Measurements from ENCODE around the gene PSMD6. TPM values are rescaled to one million over a fixed set of nuclear protein-coding genes. Genes with fewer than 3 reads are reported as not detected.

PSMD6 gene
- total RNA-seq, 1 donor from 2014 or later, result 81.4 TPM

DNA sequence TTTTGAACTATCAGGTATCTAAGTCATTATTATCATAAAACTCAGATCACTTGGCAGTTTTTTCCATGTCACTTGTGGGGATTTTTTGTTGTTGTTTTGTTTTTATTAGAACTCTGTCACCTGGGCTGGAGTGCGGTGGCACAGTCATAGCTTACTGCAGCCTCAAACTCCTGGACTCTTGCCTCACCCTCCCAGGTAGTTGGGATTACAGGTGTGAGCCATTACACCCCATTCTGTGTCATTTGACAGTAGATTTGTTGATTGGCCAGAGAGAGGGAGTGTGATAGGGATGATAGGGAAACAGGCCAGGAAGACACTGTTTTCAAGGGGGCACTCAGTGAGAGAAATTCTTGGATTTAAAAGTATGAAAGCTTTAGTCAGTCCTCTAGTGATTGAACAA is 56.4 kb downstream of the PSMD6 start:
- H3K4me1 Mint-ChIP-seq (ENCODE audit: unreplicated experiment), result peaks cover 64% of the 10 kb centered on the region
- H3K27me3 Mint-ChIP-seq, result no peaks in the 10 kb centered on the region
- TF ChIP-seq, protein P1, sequence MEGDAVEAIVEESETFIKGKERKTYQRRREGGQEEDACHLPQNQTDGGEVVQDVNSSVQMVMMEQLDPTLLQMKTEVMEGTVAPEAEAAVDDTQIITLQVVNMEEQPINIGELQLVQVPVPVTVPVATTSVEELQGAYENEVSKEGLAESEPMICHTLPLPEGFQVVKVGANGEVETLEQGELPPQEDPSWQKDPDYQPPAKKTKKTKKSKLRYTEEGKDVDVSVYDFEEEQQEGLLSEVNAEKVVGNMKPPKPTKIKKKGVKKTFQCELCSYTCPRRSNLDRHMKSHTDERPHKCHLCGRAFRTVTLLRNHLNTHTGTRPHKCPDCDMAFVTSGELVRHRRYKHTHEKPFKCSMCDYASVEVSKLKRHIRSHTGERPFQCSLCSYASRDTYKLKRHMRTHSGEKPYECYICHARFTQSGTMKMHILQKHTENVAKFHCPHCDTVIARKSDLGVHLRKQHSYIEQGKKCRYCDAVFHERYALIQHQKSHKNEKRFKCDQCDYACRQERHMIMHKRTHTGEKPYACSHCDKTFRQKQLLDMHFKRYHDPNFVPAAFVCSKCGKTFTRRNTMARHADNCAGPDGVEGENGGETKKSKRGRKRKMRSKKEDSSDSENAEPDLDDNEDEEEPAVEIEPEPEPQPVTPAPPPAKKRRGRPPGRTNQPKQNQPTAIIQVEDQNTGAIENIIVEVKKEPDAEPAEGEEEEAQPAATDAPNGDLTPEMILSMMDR (conservative IDR thresholded peaks at IDR 0.05), result no peak
- no peak overlapping the region for H3K4me3 Mint-ChIP-seq
- no peak for DNase-seq (ENCODE audit: extremely low spot score, unreplicated experiment)
- no peaks in the 10 kb centered on the region for H3K36me3 Mint-ChIP-seq
- H3K9me3 Mint-ChIP-seq, result no peaks in the 10 kb centered on the region
- H3K27ac Mint-ChIP-seq, result peak overlapping the region; percentile 52

DNA sequence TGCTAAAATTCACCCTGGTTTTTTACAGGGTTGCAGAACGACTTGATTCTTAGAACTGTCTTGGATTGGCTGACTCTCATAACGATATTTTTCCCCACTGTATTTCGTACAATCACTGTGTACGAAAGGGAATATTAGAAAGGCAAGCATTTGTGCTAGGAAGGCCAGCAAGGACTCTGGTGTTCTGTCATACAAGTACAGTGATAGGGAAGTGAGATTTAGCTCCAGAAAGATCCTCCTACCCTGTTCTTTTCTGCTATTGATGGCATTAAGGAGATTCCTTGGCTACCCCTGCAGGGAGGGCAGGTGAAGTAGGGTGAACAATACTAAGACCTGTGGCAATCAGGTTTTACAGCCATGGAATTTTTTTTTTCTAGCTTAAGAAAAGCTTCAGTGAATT is 57.3 kb downstream of the PSMD6 start:
- peaks cover 59% of the 10 kb centered on the region for H3K4me1 Mint-ChIP-seq (ENCODE audit: unreplicated experiment)
- TF ChIP-seq, protein P1 (conservative IDR thresholded peaks at IDR 0.05), result no peak
- DNase-seq (ENCODE audit: extremely low spot score, unreplicated experiment), result no peak
- H3K27me3 Mint-ChIP-seq, result no peaks in the 10 kb centered on the region
- no peaks in the 10 kb centered on the region for H3K36me3 Mint-ChIP-seq
- H3K4me3 Mint-ChIP-seq, result no peak overlapping the region
- no peaks in the 10 kb centered on the region for H3K9me3 Mint-ChIP-seq
- no peak overlapping the region for H3K27ac Mint-ChIP-seq

DNA sequence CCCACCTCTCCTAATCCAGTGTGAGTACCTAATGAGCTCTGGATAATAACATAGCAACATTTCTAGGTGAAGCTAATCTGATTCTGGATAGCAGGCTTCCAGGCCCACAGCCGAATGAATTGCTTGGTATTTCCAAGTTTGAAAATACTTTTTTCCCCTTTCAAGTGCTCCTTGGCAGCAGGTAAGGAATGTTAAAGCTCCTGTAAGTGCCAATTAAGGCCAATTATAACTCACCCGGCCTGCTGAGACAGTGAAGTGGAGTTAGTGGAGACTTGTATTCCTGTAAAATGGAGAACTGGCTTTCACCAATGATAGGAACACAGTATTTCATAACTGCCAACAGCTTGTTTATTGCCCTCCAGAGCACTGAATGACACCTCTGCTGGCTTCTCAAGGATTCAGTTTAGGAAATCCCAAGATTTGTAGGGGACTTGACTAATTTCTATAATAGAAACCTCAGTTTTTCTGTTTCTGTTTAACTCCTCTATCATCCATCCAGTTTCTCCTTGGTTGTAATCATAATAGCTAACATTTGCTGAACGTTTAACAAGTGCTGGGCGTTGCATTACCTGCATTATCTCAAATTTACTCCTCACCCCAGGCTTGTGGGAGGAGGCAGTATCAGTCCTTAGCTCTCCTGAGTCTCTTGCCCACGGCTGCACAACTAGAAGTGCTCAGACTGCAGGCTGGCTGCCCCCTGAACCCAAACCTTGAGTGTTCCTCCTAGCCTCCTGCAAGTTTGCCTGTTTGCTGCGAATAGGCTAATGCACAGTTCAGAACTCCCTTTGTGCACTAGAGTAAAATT is 58.4 kb downstream of the PSMD6 start:
- peaks cover 56% of the 10 kb centered on the region for H3K4me1 Mint-ChIP-seq (ENCODE audit: unreplicated experiment)
- H3K36me3 Mint-ChIP-seq, result no peaks in the 10 kb centered on the region
- no peaks in the 10 kb centered on the region for H3K9me3 Mint-ChIP-seq
- H3K27ac Mint-ChIP-seq, result peak overlapping the region; percentile 37
- no peak overlapping the region for H3K4me3 Mint-ChIP-seq
- no peak for DNase-seq (ENCODE audit: extremely low spot score, unreplicated experiment)
- no peaks in the 10 kb centered on the region for H3K27me3 Mint-ChIP-seq
- TF ChIP-seq, protein P1 (conservative IDR thresholded peaks at IDR 0.05), result no peak

DNA sequence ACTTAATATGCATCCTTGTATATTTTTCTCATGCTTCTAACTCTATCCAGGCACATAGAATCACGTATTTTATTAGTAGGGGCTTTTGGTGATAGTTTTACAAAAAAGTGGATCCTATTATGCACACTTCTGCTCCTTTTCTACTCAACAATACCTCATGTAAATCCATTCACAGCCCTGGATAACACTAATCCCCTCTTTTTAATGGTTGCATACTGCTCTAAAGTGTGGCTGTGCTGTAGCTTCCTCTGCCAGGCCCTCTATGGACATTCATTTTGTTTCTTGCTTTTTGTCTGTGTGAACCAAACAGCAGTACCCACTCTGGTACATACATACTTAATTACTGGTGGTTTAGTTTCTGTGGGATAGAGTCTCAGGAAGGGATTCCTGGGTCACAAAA is 59.8 kb downstream of the PSMD6 start:
- Mint-ChIP-seq H3K27me3 (no peaks in the 10 kb centered on the region), H3K27ac (no peak overlapping the region)

DNA sequence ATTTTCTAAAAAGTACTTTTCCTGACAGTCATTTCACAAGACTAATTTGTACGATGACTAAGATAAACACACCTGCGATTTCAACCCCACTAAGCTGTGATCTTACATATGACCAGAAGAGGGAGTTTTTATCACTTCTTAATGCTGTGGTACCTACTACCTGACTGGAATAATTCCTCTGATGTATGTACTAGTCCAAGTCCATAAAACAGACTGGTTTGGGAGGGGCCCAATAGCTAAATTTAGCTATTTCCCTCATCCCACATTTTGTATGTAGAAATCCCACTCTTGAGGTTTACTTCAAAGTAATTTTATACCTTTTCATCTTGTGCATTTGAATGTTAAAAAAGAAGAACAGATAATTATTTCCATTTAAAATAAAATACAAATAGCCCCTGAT is 61.4 kb downstream of the PSMD6 start:
- H3K27ac Mint-ChIP-seq, result no peak overlapping the region
- H3K4me1 Mint-ChIP-seq (ENCODE audit: unreplicated experiment), result peaks cover 35% of the 10 kb centered on the region
- TF ChIP-seq, protein P1 (conservative IDR thresholded peaks at IDR 0.05), result peak; percentile 80

More for the DNA sequence above, 59.8 kb downstream of the PSMD6 start:
- TF ChIP-seq, protein P1 (conservative IDR thresholded peaks at IDR 0.05), result no peak
- Mint-ChIP-seq H3K4me3 (no peak overlapping the region), H3K4me1 (ENCODE audit: unreplicated experiment) (peaks cover 46% of the 10 kb centered on the region), H3K36me3 (no peaks in the 10 kb centered on the region), H3K9me3 (no peaks in the 10 kb centered on the region)
- DNase-seq (ENCODE audit: extremely low spot score, unreplicated experiment), result no peak

More for the DNA sequence above, 61.4 kb downstream of the PSMD6 start:
- no peaks in the 10 kb centered on the region for H3K36me3 Mint-ChIP-seq
- H3K9me3 Mint-ChIP-seq, result no peaks in the 10 kb centered on the region
- no peak overlapping the region for H3K4me3 Mint-ChIP-seq
- no peaks in the 10 kb centered on the region for H3K27me3 Mint-ChIP-seq
- no peak for DNase-seq (ENCODE audit: extremely low spot score, unreplicated experiment)

Other genes with a start within 250 kb of the PSMD6 start
- not detected in 2 replicates for gene C3orf49, start 204.2 kb downstream of the PSMD6 start, total RNA-seq (ENCODE audit: low replicate concordance)
- 48.3 and 53.0 TPM in 2 replicates for gene THOC7, start 159.7 kb downstream of the PSMD6 start, total RNA-seq (ENCODE audit: low replicate concordance)
- 18.6 and 19.8 TPM in 2 replicates for gene ATXN7, start 159.6 kb downstream of the PSMD6 start, total RNA-seq (ENCODE audit: low replicate concordance)
- not detected in 2 replicates for gene SCAANT1, start 111.1 kb downstream of the PSMD6 start, total RNA-seq (ENCODE audit: low replicate concordance)
- gene PRICKLE2, start 202.0 kb upstream of the PSMD6 start, total RNA-seq (ENCODE audit: low replicate concordance), result 10.0 and 23.6 TPM in 2 replicates

Measured in type B pancreatic cell (in vitro differentiated cells).